SJSA1 (cell line): ENCODE results near the gene TGFB3. TPM values are rescaled to one million over a fixed set of nuclear protein-coding genes. Genes with fewer than 3 reads are reported as not detected.
"Not testable (repeated sequence)": the region's sequence is repeated elsewhere in the genome, so short reads cannot be mapped to it uniquely, and the experiment has no call there.

Source experiments
- DNase-seq, 2 experiments: peaks; one replicate each; pipeline ENCODE4 v3.0.0-alpha.2; 2015 to 2020; ENCODE audit warnings: low spot score in 2 of 2, low read depth in 1 of 2
- H3K27ac ChIP-seq: fragments of 250-450 bp; sonication (Bioruptor Pico); 2 replicates; pipeline ENCODE4 v1.5.1; 2020; ENCODE audit warnings: mild to moderate bottlenecking, moderate library complexity
- H3K27me3 ChIP-seq: fragments of 250-450 bp; sonication (Bioruptor Pico); replicated peaks from 2 replicates; pipeline ENCODE4 v1.5.1; 2020; ENCODE audit warnings: mild to moderate bottlenecking, moderate library complexity
- H3K36me3 ChIP-seq: fragments of 250-450 bp; sonication (Bioruptor Pico); 2 replicates; pipeline ENCODE4 v1.5.1; 2020; ENCODE audit warnings: mild to moderate bottlenecking
- H3K4me1 ChIP-seq: fragments of 250-450 bp; sonication (Bioruptor Pico); replicated peaks from 2 replicates; pipeline ENCODE4 v1.6.1; 2021; ENCODE audit warnings: mild to moderate bottlenecking
- H3K4me3 ChIP-seq: fragments of 250-450 bp; sonication (Bioruptor Pico); 2 replicates; pipeline ENCODE4 v1.5.1; 2020; ENCODE audit warnings: mild to moderate bottlenecking
- H3K9me3 ChIP-seq: fragments of 250-450 bp; sonication (Bioruptor Pico); replicated peaks from 2 replicates; pipeline ENCODE4 v1.5.1; 2020; ENCODE audit warnings: mild to moderate bottlenecking
- total RNA-seq: library from RNA; depleted of rRNA; stranded (reverse); fragments of >200 nt; shearing (Covaris generic); gene quantifications from 2 replicates; pipeline ENCODE4 v1.2.3, GENCODE V29; 2014; rRNA removed

Gene TGFB3
- total RNA-seq, 1 experiment from 2014 or later, result 0.32 TPM

GRCh38 chr14:75925141-75925840, 56.5 kb downstream of the TGFB3 start:
- H3K4me1 ChIP-seq, H3K27ac ChIP-seq, H3K9me3 ChIP-seq, DNase-seq, H3K27me3 ChIP-seq, H3K4me3 ChIP-seq, H3K36me3 ChIP-seq: not testable (repeated sequence)

DNA sequence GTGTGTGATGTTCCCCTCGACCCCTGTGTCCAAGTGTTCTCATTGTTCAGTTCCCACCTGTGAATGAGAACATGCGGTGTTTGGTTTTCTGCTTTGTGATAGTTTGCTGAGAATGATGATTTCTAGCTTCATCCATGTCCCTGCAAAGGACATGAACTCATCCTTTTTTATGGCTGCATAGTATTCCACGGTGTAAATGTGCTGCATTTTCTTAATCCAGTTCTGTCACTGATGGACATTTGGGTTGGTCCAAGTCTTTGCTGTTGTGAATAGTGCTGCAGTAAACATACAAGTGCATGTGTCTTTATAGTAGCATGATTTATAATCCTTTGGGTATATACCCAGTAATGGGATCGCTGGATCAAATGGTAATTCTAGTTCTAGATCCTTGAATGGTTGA, 61.4 kb downstream of the TGFB3 start:
- not testable (repeated sequence) for H3K4me1 ChIP-seq, DNase-seq, H3K27me3 ChIP-seq, H3K27ac ChIP-seq, H3K9me3 ChIP-seq, H3K4me3 ChIP-seq, H3K36me3 ChIP-seq

DNA sequence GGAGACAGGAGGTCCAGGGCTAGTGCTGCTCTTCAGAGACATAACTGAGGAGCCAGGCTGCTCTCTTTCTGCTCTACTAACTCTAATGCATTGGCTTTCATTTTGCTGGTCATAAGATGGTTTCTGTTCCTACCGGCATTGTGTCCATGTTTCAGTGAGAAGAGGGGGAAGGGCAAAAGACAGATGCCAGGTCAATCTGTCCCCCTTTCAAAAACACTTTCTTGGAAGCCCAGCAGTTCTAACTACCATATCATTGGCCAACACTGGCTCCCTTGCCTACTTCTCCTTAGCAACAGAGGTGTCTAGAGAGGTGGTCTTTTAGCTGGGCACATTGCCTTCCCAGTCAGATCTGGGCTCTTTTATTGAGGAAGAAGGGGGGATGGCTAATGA, 63.9 kb downstream of the TGFB3 start:
- no peak for DNase-seq
- Histone ChIP-seq H3K9me3 (no peaks in the 10 kb centered on the region), H3K36me3 (no peaks in the 10 kb centered on the region), H3K4me1 (no peaks in the 10 kb centered on the region), H3K27me3 (no peaks in the 10 kb centered on the region), H3K4me3 (no peak overlapping the region), H3K27ac (no peak overlapping the region)

GRCh38 chr14:75917322-75917945, 64.4 kb downstream of the TGFB3 start:
- no peak for DNase-seq
- H3K9me3 ChIP-seq, result no peaks in the 10 kb centered on the region

DNA sequence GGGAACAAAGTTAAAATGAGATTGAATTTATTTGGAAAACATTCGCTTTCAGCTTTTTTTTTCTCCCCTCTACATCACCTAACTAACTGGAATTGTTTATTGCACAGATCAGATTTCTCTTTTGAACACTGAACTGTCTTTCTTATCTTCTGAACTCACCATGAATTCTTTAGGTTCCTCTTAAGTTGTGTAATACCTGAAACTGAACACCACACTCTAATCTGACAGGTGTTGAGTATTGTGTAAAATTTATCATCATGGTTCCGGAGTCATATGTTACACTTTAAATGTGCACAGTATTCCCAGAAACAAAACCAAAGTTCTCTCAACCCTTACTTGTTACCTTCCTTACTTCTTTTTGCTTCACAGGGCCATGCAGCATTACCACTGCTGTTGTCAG, 66.8 kb downstream of the TGFB3 start:
- no peak overlapping the region for H3K4me3 ChIP-seq
- H3K27me3 ChIP-seq, result no peaks in the 10 kb centered on the region
- no peak overlapping the region for H3K27ac ChIP-seq
- DNase-seq, result no peak
- H3K4me1 ChIP-seq, result no peaks in the 10 kb centered on the region
- H3K9me3 ChIP-seq, result no peaks in the 10 kb centered on the region
- no peaks in the 10 kb centered on the region for H3K36me3 ChIP-seq

More at GRCh38 chr14:75917322-75917945, 64.4 kb downstream of the TGFB3 start:
- no peak overlapping the region for H3K4me3 ChIP-seq
- H3K4me1 ChIP-seq, result no peaks in the 10 kb centered on the region
- H3K27me3 ChIP-seq, result no peaks in the 10 kb centered on the region
- H3K36me3 ChIP-seq, result no peaks in the 10 kb centered on the region
- no peak overlapping the region for H3K27ac ChIP-seq

- Histone ChIP-seq H3K27ac (no peak overlapping the region), H3K4me3 (no peak overlapping the region), H3K4me1 (no peaks in the 10 kb centered on the region), H3K27me3 (no peaks in the 10 kb centered on the region), H3K36me3 (no peaks in the 10 kb centered on the region), H3K9me3 (no peaks in the 10 kb centered on the region)
- DNase-seq, result no peak
These were observed 68.6 kb downstream of the TGFB3 start for GRCh38 chr14:75913183-75913582.

DNA sequence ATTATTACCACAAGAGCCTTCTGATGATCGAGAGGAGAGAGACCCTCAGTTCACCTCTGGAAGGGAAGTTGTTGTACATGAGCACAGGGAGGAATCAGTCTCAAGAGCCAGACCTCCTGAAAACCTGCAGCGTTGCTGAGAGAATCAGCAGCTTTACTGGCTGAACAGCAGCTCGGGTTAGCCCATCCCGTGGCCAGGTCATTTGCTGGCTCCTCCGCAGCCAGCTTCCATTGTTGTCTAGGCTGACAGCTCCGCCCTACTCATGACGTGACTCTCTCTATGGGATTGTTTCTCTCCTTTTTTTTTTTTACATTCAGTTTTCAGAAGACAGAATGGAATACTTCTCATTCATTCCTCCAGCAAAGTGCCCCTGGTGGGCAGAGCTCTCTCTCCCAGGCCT, 69.9 kb downstream of the TGFB3 start:
- DNase-seq, result peak in 1 of 2 experiments; percentile 5

DNA sequence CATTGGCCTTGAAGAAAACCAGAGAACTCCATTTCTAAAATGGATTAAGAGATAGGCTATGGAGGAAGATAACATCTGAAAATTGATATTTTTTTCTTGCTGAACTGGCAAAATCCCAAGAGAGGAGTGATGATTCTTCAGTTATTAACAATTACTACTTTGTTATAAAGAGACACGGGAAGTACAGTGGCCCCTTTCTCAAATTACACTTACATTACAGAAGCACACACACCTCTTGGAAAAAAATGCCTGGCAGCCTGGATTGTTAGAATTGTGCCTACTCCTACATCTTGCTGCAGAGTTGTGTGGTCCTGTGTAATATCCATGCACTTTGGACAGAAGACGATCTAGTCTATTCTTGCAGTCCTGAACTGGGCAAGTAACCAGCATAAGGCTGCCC, 71.7 kb downstream of the TGFB3 start:
- Histone ChIP-seq H3K36me3 (no peaks in the 10 kb centered on the region), H3K27me3 (no peaks in the 10 kb centered on the region), H3K27ac (no peak overlapping the region), H3K4me1 (no peaks in the 10 kb centered on the region), H3K9me3 (no peaks in the 10 kb centered on the region), H3K4me3 (no peak overlapping the region)
- DNase-seq, result no peak

More for the DNA sequence above, 69.9 kb downstream of the TGFB3 start:
- Histone ChIP-seq H3K4me3 (no peak overlapping the region), H3K36me3 (no peaks in the 10 kb centered on the region), H3K4me1 (no peaks in the 10 kb centered on the region), H3K27me3 (no peaks in the 10 kb centered on the region), H3K9me3 (no peaks in the 10 kb centered on the region), H3K27ac (no peak overlapping the region)

DNA sequence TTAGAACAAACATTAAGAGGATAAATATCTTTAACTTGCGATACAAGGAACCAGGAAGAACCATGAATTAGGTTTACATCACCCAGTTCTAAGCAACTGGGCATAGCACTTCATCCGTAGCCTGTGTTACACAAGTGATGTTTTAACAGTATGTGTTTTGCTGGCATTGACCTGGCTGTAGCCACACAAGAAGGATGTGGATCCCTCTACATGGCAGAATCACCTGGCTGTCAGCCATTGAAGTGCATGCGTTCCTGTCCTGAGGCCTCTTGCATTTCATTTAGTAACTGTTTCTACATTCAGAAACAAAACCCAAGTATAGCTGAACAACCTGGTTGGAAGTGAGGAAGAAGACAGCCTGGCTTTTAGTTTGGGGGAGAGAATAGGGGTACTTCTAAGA, 72.2 kb downstream of the TGFB3 start:
- Histone ChIP-seq H3K4me1 (no peaks in the 10 kb centered on the region), H3K27me3 (no peaks in the 10 kb centered on the region), H3K9me3 (no peaks in the 10 kb centered on the region), H3K27ac (no peak overlapping the region), H3K36me3 (no peaks in the 10 kb centered on the region), H3K4me3 (no peak overlapping the region)
- DNase-seq, result no peak

Other genes with a start within 250 kb of the TGFB3 start
- 10.2 and 20.5 TPM in 2 replicates for gene IFT43, start 3.8 kb upstream of the TGFB3 start, total RNA-seq
- 41.7 and 46.3 TPM in 2 replicates for gene GPATCH2L, start 169.9 kb upstream of the TGFB3 start, total RNA-seq